Karpas-422 (cell line): ENCODE results near the gene MTCL1. TPM values are rescaled to one million over a fixed set of nuclear protein-coding genes. Genes with fewer than 3 reads are reported as not detected.

Source experiments
- DNase-seq: peaks from one replicate; pipeline ENCODE4 v3.0.0-alpha.2; 2015
- H2AFZ ChIP-seq: fragments of 200-600 bp; sonication (generic); 2 replicates; pipeline ENCODE4 v1.6.1; 2014; ENCODE audit warnings: antibody characterized with exemption, low read length, mixed read lengths
- H3K27ac ChIP-seq: fragments of 200-600 bp; sonication (generic); 2 replicates; pipeline ENCODE4 v1.5.1; 2014; ENCODE audit warnings: mild to moderate bottlenecking, low read length, moderate library complexity
- H3K27me3 ChIP-seq: fragments of 200-600 bp; sonication (generic); 2 replicates; pipeline ENCODE4 v1.6.1; 2014; ENCODE audit warnings: low read length, mixed read lengths
- H3K36me3 ChIP-seq: fragments of 200-600 bp; sonication (generic); 2 replicates; pipeline ENCODE4 v1.6.1; 2014; ENCODE audit warnings: low read length, mixed read lengths; ENCODE audit not compliant: insufficient read depth
- H3K4me1 ChIP-seq: fragments of 200-600 bp; sonication (generic); 2 replicates; pipeline ENCODE4 v1.6.1; 2014; ENCODE audit warnings: mild to moderate bottlenecking, low read length, mixed read lengths
- H3K4me2 ChIP-seq: fragments of 200-600 bp; sonication (generic); 2 replicates; pipeline ENCODE4 v1.6.1; 2014; ENCODE audit warnings: low read length, low read depth, mild to moderate bottlenecking; ENCODE audit not compliant: poor library complexity, severe bottlenecking
- H3K4me3 ChIP-seq: fragments of 200-600 bp; sonication (generic); 2 replicates; pipeline ENCODE4 v1.5.1; 2014; ENCODE audit warnings: mild to moderate bottlenecking, antibody characterized with exemption, low read length, mixed read lengths
- H3K79me2 ChIP-seq: fragments of 200-600 bp; sonication (generic); 2 replicates; pipeline ENCODE4 v1.6.1; 2014; ENCODE audit warnings: mild to moderate bottlenecking, low read length, mixed read lengths
- H3K9ac ChIP-seq: fragments of 200-600 bp; sonication (generic); 2 replicates; pipeline ENCODE4 v1.6.0; 2014; ENCODE audit warnings: low read length
- H3K9me2 ChIP-seq: fragments of 200-600 bp; sonication (generic), shearing (Covaris generic); replicated peaks from 2 replicates; pipeline ENCODE4 v1.6.0; 2014; ENCODE audit warnings: mild to moderate bottlenecking, low read length, moderate library complexity; ENCODE audit not compliant: insufficient read depth
- H3K9me3 ChIP-seq: fragments of 300-700, 200-600 bp; sonication (generic); 2 replicates; pipeline ENCODE4 v1.6.1; 2014; ENCODE audit warnings: low read length, mixed read lengths
- H4K20me1 ChIP-seq: fragments of 200-600 bp; sonication (generic); 2 replicates; pipeline ENCODE4 v1.6.1; 2014; ENCODE audit warnings: mild to moderate bottlenecking, antibody characterized with exemption, low read length, low read depth; ENCODE audit not compliant: insufficient read depth
- total RNA-seq: library from RNA; depleted of rRNA; stranded (reverse); fragments of >200 nt; shearing (Covaris generic); gene quantifications from 2 replicates; pipeline ENCODE4 v1.2.3, GENCODE V29; 2014; ENCODE audit warnings: low replicate concordance

The MTCL1 gene
- total RNA-seq, 1 experiment from 2014 or later, result 2.9 TPM

DNA sequence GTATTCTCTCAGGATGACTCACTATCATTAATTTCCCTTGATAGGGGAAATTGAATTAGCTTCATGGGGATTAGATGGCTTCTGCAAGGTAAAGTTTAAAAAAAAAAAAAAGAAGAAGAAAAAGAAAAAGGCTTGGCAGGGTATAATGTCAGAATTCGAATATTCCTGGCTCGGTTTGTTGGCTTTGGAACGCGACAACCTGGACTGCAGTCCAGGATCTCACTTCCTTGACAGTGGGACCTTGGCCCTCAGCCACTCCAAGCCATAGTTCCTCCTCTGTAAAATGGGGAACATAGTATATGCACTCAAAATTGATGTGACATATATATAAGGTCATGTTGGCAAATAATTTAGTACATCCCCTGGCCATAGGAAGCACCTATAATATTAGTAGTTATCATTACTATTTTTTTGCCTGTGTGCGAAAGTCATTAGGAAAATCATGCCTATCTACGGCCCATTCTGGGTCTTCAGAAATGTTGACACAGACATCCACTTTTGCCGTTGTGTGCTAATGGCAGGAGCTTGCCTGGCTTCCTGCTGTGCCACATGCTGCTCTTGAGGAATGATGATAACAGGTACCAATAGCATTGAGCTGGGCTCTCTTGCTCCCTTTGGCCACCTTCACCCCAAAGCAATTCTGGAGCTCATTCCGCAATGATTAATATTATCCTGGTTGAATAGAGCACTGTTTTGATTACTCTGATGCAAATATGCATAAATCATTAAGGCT is 97.9 kb downstream of the MTCL1 start:
- H3K36me3 ChIP-seq, result no peaks in the 10 kb centered on the region
- H2AFZ ChIP-seq, result no peak overlapping the region
- no peaks in the 10 kb centered on the region for H3K9me3 ChIP-seq
- H3K9ac ChIP-seq, result no peak overlapping the region
- no peaks in the 10 kb centered on the region for H4K20me1 ChIP-seq
- H3K79me2 ChIP-seq, result no peaks in the 10 kb centered on the region
- no peak overlapping the region for H3K27ac ChIP-seq
- no peak for DNase-seq
- no peak overlapping the region for H3K4me2 ChIP-seq
- H3K4me3 ChIP-seq, result no peak overlapping the region
- H3K9me2 ChIP-seq, result no peaks in the 10 kb centered on the region
- H3K27me3 ChIP-seq, result no peaks in the 10 kb centered on the region
- H3K4me1 ChIP-seq, result no peaks in the 10 kb centered on the region

DNA sequence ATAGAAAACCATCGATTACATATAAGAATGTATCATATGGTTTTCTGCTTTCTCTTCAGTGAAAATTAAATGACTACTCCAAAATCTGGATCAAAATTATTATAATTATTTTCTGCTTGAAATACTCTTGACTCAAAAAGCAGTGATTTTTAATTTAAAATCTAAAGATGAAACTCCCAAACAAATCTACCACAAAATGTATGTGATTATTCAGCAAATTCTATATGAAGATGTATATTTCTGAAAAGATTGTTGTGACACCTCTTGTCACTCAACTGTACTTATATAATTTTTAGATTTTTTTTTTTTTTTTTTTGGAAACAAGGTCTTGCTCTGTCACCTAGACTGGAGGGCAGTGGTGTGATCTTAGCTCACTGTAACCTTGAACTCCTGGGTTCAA is 98.6 kb downstream of the MTCL1 start:
- Histone ChIP-seq H2AFZ (no peak overlapping the region), H3K79me2 (no peaks in the 10 kb centered on the region), H3K9me2 (no peaks in the 10 kb centered on the region), H3K4me3 (no peak overlapping the region), H3K4me1 (no peaks in the 10 kb centered on the region), H3K4me2 (no peak overlapping the region), H3K36me3 (no peaks in the 10 kb centered on the region), H3K9me3 (no peaks in the 10 kb centered on the region), H3K27me3 (no peaks in the 10 kb centered on the region), H3K9ac (no peak overlapping the region), H4K20me1 (no peaks in the 10 kb centered on the region), H3K27ac (no peak overlapping the region)
- no peak for DNase-seq

- Histone ChIP-seq H3K4me2 (no peak overlapping the region), H3K4me3 (no peak overlapping the region), H2AFZ (no peak overlapping the region), H3K36me3 (no peaks in the 10 kb centered on the region), H3K79me2 (no peaks in the 10 kb centered on the region), H3K27me3 (no peaks in the 10 kb centered on the region), H4K20me1 (no peaks in the 10 kb centered on the region), H3K9me2 (no peaks in the 10 kb centered on the region), H3K9ac (no peak overlapping the region), H3K9me3 (no peaks in the 10 kb centered on the region), H3K4me1 (no peaks in the 10 kb centered on the region), H3K27ac (no peak overlapping the region)
- DNase-seq, result no peak
These were observed 100.2 kb downstream of the MTCL1 start for GRCh38 chr18:8805552-8805951.

GRCh38 chr18:8806100-8806797 is 100.9 kb downstream of the MTCL1 start:
- no peaks in the 10 kb centered on the region for H3K79me2 ChIP-seq
- H3K9ac ChIP-seq, result no peak overlapping the region
- H3K9me2 ChIP-seq, result no peaks in the 10 kb centered on the region
- H3K4me2 ChIP-seq, result no peak overlapping the region
- no peaks in the 10 kb centered on the region for H3K4me1 ChIP-seq
- H2AFZ ChIP-seq, result no peak overlapping the region
- H3K27ac ChIP-seq, result no peak overlapping the region
- no peaks in the 10 kb centered on the region for H4K20me1 ChIP-seq
- DNase-seq, result no peak
- H3K4me3 ChIP-seq, result no peak overlapping the region
- no peaks in the 10 kb centered on the region for H3K9me3 ChIP-seq
- no peaks in the 10 kb centered on the region for H3K27me3 ChIP-seq
- H3K36me3 ChIP-seq, result no peaks in the 10 kb centered on the region

- no peaks in the 10 kb centered on the region for H3K27me3 ChIP-seq
- H3K36me3 ChIP-seq, result no peaks in the 10 kb centered on the region
- H3K4me2 ChIP-seq, result no peak overlapping the region
- no peak overlapping the region for H3K9ac ChIP-seq
- H4K20me1 ChIP-seq, result no peaks in the 10 kb centered on the region
- no peak overlapping the region for H3K27ac ChIP-seq
- H3K4me1 ChIP-seq, result no peaks in the 10 kb centered on the region
- no peak overlapping the region for H3K4me3 ChIP-seq
- H3K9me2 ChIP-seq, result no peaks in the 10 kb centered on the region
- no peak for DNase-seq
- no peaks in the 10 kb centered on the region for H3K9me3 ChIP-seq
- H2AFZ ChIP-seq, result no peak overlapping the region
- no peaks in the 10 kb centered on the region for H3K79me2 ChIP-seq
These were observed 101.6 kb downstream of the MTCL1 start for GRCh38 chr18:8806798-8807487.

- no peak for DNase-seq
- H3K9ac ChIP-seq, result no peak overlapping the region
- no peaks in the 10 kb centered on the region for H3K36me3 ChIP-seq
- no peaks in the 10 kb centered on the region for H3K4me1 ChIP-seq
- H4K20me1 ChIP-seq, result no peaks in the 10 kb centered on the region
- H3K27me3 ChIP-seq, result no peaks in the 10 kb centered on the region
- H2AFZ ChIP-seq, result no peak overlapping the region
- no peak overlapping the region for H3K27ac ChIP-seq
- H3K4me2 ChIP-seq, result no peak overlapping the region
- no peaks in the 10 kb centered on the region for H3K79me2 ChIP-seq
- no peak overlapping the region for H3K4me3 ChIP-seq
- H3K9me2 ChIP-seq, result no peaks in the 10 kb centered on the region
- H3K9me3 ChIP-seq, result no peaks in the 10 kb centered on the region
These were observed 102.1 kb downstream of the MTCL1 start for GRCh38 chr18:8807488-8807805.

DNA sequence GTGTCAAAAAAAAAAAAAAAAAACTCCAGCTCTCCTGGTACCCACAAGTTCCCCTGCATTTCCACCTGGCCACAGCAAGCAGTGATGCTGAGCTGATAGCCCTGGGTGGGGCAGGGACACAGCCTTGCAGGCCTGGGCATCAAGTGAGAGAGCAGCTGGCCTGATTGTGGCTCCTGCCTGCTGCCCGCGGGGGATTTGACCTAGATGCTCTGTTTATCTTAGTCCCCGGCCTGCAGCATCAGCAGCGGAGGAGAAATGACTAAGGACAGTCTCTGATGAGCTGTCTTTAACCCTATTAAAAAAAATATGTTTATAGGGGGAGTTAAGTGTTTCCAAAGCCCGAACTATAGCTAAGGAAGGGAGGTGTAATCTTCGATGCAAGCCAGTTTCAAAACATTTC is 102.6 kb downstream of the MTCL1 start:
- Histone ChIP-seq H3K4me2 (no peak overlapping the region), H3K9me3 (no peaks in the 10 kb centered on the region), H4K20me1 (no peaks in the 10 kb centered on the region), H3K9me2 (no peaks in the 10 kb centered on the region), H3K4me3 (no peak overlapping the region), H3K27ac (no peak overlapping the region), H3K36me3 (no peaks in the 10 kb centered on the region), H3K27me3 (no peaks in the 10 kb centered on the region), H3K79me2 (no peaks in the 10 kb centered on the region), H3K4me1 (no peaks in the 10 kb centered on the region), H2AFZ (no peak overlapping the region), H3K9ac (no peak overlapping the region)
- DNase-seq, result no peak

- H3K36me3 ChIP-seq, result no peaks in the 10 kb centered on the region
These were observed 104.2 kb downstream of the MTCL1 start for GRCh38 chr18:8809514-8809913.

More at GRCh38 chr18:8809514-8809913, 104.2 kb downstream of the MTCL1 start:
- Histone ChIP-seq H3K9me2 (no peaks in the 10 kb centered on the region), H2AFZ (no peak overlapping the region), H3K27me3 (no peaks in the 10 kb centered on the region), H4K20me1 (no peaks in the 10 kb centered on the region), H3K4me1 (no peaks in the 10 kb centered on the region), H3K79me2 (no peaks in the 10 kb centered on the region), H3K9ac (no peak overlapping the region), H3K4me3 (no peak overlapping the region), H3K27ac (no peak overlapping the region), H3K9me3 (no peaks in the 10 kb centered on the region), H3K4me2 (no peak overlapping the region)
- DNase-seq, result no peak
